Loucy (cell line): ENCODE results near the gene LHFPL6.

Source experiments
- H2AFZ ChIP-seq: fragments of 200-600 bp; sonication (generic); 2 replicates; pipeline ENCODE4 v1.6.0; 2016; ENCODE audit warnings: antibody characterized with exemption, mild to moderate bottlenecking, low read length, moderate library complexity
- H3F3A ChIP-seq: fragments of 200-600 bp; 2 replicates; pipeline ENCODE4 v1.6.0; 2016; ENCODE audit warnings: antibody characterized with exemption, low read depth, mild to moderate bottlenecking
- H3K27me3 ChIP-seq: fragments of 200-600 bp; sonication (generic); 2 replicates; pipeline ENCODE4 v1.6.1; 2014; ENCODE audit warnings: low read length, mild to moderate bottlenecking; ENCODE audit not compliant: insufficient read depth, poor library complexity, severe bottlenecking
- H3K36me3 ChIP-seq: fragments of 200-600 bp; sonication (generic); 2 replicates; pipeline ENCODE4 v1.6.1; 2016; ENCODE audit warnings: low read length; ENCODE audit not compliant: insufficient read depth
- H3K4me1 ChIP-seq: fragments of 200-600 bp; sonication (generic); 2 replicates; pipeline ENCODE4 v1.5.1; 2014; ENCODE audit warnings: low read length, mild to moderate bottlenecking; ENCODE audit not compliant: insufficient read depth, poor library complexity, severe bottlenecking
- H3K4me2 ChIP-seq: fragments of 200-600 bp; sonication (generic); 2 replicates; pipeline ENCODE4 v1.6.0; 2014; ENCODE audit warnings: antibody characterized with exemption, low read length, low read depth, mild to moderate bottlenecking; ENCODE audit not compliant: poor library complexity, severe bottlenecking
- H3K4me3 ChIP-seq: fragments of 200-600 bp; sonication (generic); 2 replicates; pipeline ENCODE4 v1.5.1; 2014; ENCODE audit warnings: low read length, mild to moderate bottlenecking, mixed read lengths; ENCODE audit not compliant: poor library complexity, severe bottlenecking
- H3K79me2 ChIP-seq: fragments of 200-600 bp; sonication (generic); 2 replicates; pipeline ENCODE4 v1.6.1; 2014; ENCODE audit warnings: low read length; ENCODE audit not compliant: insufficient read depth
- H3K9ac ChIP-seq: fragments of 200-600 bp; sonication (generic); 2 replicates; pipeline ENCODE4 v1.6.0; 2014; ENCODE audit warnings: mild to moderate bottlenecking, low read depth, low read length, moderate library complexity; ENCODE audit not compliant: poor library complexity, severe bottlenecking
- H3K9me2 ChIP-seq: fragments of 200-600 bp; sonication (generic); replicated peaks from 2 replicates; pipeline ENCODE4 v1.6.1; 2016; ENCODE audit warnings: low read depth, low read length, mixed read lengths
- H3K9me3 ChIP-seq: fragments of 200-600 bp; sonication (generic); 2 replicates; pipeline ENCODE4 v1.6.1; 2014; ENCODE audit warnings: mild to moderate bottlenecking, antibody characterized with exemption, low read length, low read depth; ENCODE audit not compliant: insufficient read depth
- H4K20me1 ChIP-seq: fragments of 200-600 bp; sonication (generic); 2 replicates; pipeline ENCODE4 v1.6.0; 2014; ENCODE audit warnings: antibody characterized with exemption, low read length, mild to moderate bottlenecking; ENCODE audit not compliant: insufficient read depth, poor library complexity, severe bottlenecking
- EZH2phosphoT487 ChIP-seq: fragments of 200-600 bp; IDR thresholded peaks from 2 replicates; pipeline ENCODE4 v1.6.1; 2018; ENCODE audit warnings: antibody characterized with exemption, mild to moderate bottlenecking, moderate library complexity, borderline replicate concordance
- TF ChIP-seq, protein P1 (sequence below): fragments of 200-600 bp; sonication (generic); conservative IDR thresholded peaks from 2 replicates; pipeline ENCODE4 v1.5.1; 2014; ENCODE audit warnings: mild to moderate bottlenecking, antibody characterized with exemption, low read length

LHFPL6 gene

DNA sequence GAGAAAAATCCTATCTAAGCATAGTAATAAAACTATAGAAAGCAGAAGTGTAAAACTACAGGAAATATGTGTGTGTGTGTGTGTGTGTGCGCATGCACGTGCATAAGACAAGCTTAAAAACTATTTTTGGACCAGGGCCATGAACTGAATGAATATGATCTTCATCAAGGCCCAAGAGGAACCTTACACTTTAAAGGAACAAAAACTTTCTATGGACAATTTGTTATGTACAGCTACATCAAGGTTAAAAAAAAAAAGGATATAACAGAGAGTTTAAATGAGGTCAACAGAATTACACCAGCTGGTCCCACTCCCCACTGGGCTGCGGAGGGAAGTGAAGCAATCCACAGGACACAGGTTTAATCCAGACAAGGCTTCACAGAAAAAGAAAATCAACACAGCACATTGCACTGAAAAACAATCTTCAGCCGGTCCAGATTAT is 151.1 kb downstream of the LHFPL6 start:
- H3K4me2 ChIP-seq: no peak overlapping the region
- no peaks in the 10 kb centered on the region for H3K4me1 ChIP-seq
- H4K20me1 ChIP-seq: no peaks in the 10 kb centered on the region
- no peaks in the 10 kb centered on the region for H3K36me3 ChIP-seq
- no peak overlapping the region for H2AFZ ChIP-seq
- no peak overlapping the region for H3K4me3 ChIP-seq
- H3K9me2 ChIP-seq: no peaks in the 10 kb centered on the region
- H3K9me3 ChIP-seq: 0 out of 2 replicates have a peak, but pooled peaks cover under 1% of the 10 kb centered on the region
- H3K9ac ChIP-seq: no peak overlapping the region
- no peak for TF ChIP-seq EZH2phosphoT487
- TF ChIP-seq, protein P1, sequence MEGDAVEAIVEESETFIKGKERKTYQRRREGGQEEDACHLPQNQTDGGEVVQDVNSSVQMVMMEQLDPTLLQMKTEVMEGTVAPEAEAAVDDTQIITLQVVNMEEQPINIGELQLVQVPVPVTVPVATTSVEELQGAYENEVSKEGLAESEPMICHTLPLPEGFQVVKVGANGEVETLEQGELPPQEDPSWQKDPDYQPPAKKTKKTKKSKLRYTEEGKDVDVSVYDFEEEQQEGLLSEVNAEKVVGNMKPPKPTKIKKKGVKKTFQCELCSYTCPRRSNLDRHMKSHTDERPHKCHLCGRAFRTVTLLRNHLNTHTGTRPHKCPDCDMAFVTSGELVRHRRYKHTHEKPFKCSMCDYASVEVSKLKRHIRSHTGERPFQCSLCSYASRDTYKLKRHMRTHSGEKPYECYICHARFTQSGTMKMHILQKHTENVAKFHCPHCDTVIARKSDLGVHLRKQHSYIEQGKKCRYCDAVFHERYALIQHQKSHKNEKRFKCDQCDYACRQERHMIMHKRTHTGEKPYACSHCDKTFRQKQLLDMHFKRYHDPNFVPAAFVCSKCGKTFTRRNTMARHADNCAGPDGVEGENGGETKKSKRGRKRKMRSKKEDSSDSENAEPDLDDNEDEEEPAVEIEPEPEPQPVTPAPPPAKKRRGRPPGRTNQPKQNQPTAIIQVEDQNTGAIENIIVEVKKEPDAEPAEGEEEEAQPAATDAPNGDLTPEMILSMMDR: no peak
- H3K79me2 ChIP-seq: no peaks in the 10 kb centered on the region
- H3K27me3 ChIP-seq: no peaks in the 10 kb centered on the region
- H3F3A ChIP-seq: no peaks in the 10 kb centered on the region

DNA sequence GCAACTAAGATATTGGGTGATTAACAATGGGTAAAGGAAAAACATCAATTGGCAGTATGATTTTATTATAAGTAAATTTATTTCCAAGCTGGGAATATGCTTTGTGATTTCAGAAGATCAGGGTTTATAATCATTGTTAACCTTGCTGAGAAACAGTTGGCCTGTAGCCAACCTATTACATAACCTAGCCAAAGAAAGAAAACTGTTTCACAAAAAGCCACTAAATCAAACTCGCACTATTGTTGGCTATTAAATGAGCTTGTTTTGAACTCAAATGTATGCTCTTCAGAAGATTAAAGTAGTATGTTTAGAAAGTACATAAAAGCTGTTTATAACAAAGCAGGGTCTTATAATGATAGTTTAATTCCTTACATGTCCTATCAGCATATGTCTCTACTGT is 151.7 kb downstream of the LHFPL6 start:
- no peaks in the 10 kb centered on the region for H3K27me3 ChIP-seq
- no peak overlapping the region for H3K4me3 ChIP-seq
- TF ChIP-seq, protein P1: no peak
- no peak for TF ChIP-seq EZH2phosphoT487
- no peaks in the 10 kb centered on the region for H3K79me2 ChIP-seq
- no peaks in the 10 kb centered on the region for H3K9me2 ChIP-seq
- H3K36me3 ChIP-seq: no peaks in the 10 kb centered on the region
- no peak overlapping the region for H2AFZ ChIP-seq
- no peaks in the 10 kb centered on the region for H3K4me1 ChIP-seq
- H3K9me3 ChIP-seq: no peaks in the 10 kb centered on the region
- no peak overlapping the region for H3K9ac ChIP-seq
- no peak overlapping the region for H3K4me2 ChIP-seq
- H3F3A ChIP-seq: no peaks in the 10 kb centered on the region
- no peaks in the 10 kb centered on the region for H4K20me1 ChIP-seq

DNA sequence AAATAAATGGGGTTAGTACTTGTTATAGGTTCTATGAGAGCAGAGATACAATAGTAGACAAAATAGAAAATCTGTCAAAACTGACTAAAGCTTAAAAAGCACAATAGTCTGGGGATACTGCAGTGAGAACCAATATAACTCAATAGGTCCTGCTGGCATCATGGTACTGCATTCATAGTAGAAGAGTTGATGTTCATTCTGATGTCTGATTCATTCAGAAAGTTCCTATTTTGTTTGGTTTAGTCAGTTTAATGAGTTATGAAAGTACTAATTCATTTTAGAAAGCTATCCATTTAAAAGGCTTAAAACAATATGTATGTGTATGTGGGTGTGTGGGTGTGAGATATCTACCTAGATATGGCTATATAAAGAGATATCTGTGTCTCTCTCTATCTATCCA is 152.8 kb downstream of the LHFPL6 start:
- no peaks in the 10 kb centered on the region for H4K20me1 ChIP-seq
- no peaks in the 10 kb centered on the region for H3K9me2 ChIP-seq
- H3K36me3 ChIP-seq: no peaks in the 10 kb centered on the region
- no peak overlapping the region for H3K9ac ChIP-seq
- no peaks in the 10 kb centered on the region for H3K4me1 ChIP-seq
- TF ChIP-seq EZH2phosphoT487: no peak
- TF ChIP-seq, protein P1: no peak
- H3K79me2 ChIP-seq: no peaks in the 10 kb centered on the region
- H3K4me2 ChIP-seq: no peak overlapping the region
- no peaks in the 10 kb centered on the region for H3K9me3 ChIP-seq
- no peaks in the 10 kb centered on the region for H3F3A ChIP-seq
- no peak overlapping the region for H2AFZ ChIP-seq
- no peaks in the 10 kb centered on the region for H3K27me3 ChIP-seq
- H3K4me3 ChIP-seq: no peak overlapping the region
